Measurements from ENCODE around the gene NKAIN1. TPM values are rescaled to one million over a fixed set of nuclear protein-coding genes. Genes with fewer than 3 reads are reported as not detected.

NKAIN1 gene
- total and polyA plus RNA-seq, 2 of the 13 experiments (the other 11 are each of a cell fraction or from before 2014, with no cell fraction given), result 0.29 to 0.40 TPM

GRCh38 chr1:31238986-31239613, 587 bp downstream of the NKAIN1 start (continued):
- TF ChIP-seq SKI (IDR thresholded peaks at IDR 0.05; ENCODE audit: partially characterized antibody) (no peak), ESRRA (CRISPR knock-in tag; IDR thresholded peaks at IDR 0.05; ENCODE audit: low read depth) (no peak), DMTF1 (CRISPR knock-in tag; IDR thresholded peaks at IDR 0.05) (no peak), GLI4 (CRISPR knock-in tag; IDR thresholded peaks at IDR 0.05; ENCODE audit: borderline replicate concordance) (no peak), ZNF687 (CRISPR knock-in tag; IDR thresholded peaks at IDR 0.05) (0 out of 2 replicates have a peak, but pooled peaks have one; percentile 21), ZNF775 (CRISPR knock-in tag; IDR thresholded peaks at IDR 0.05; ENCODE audit: borderline replicate concordance) (no peak), CSRNP1 (CRISPR knock-in tag; IDR thresholded peaks at IDR 0.05) (no peak), ELF4 (CRISPR knock-in tag; IDR thresholded peaks at IDR 0.05; ENCODE audit: borderline replicate concordance) (no peak), LBX2 (CRISPR knock-in tag; IDR thresholded peaks at IDR 0.05; ENCODE audit: borderline replicate concordance) (no peak), ATF7-NPFF (CRISPR knock-in tag; IDR thresholded peaks at IDR 0.05; ENCODE audit: low read depth) (no peak), ZNF263 (CRISPR knock-in tag; IDR thresholded peaks at IDR 0.05) (no peak)

Data from HepG2 (cell line).